ENCODE measurements around the gene PSMD3. TPM values are rescaled to one million over a fixed set of nuclear protein-coding genes. Genes with fewer than 3 reads are reported as not detected.

The PSMD3 gene
- total RNA-seq, 1 donor from 2014 or later = 132 TPM

DNA sequence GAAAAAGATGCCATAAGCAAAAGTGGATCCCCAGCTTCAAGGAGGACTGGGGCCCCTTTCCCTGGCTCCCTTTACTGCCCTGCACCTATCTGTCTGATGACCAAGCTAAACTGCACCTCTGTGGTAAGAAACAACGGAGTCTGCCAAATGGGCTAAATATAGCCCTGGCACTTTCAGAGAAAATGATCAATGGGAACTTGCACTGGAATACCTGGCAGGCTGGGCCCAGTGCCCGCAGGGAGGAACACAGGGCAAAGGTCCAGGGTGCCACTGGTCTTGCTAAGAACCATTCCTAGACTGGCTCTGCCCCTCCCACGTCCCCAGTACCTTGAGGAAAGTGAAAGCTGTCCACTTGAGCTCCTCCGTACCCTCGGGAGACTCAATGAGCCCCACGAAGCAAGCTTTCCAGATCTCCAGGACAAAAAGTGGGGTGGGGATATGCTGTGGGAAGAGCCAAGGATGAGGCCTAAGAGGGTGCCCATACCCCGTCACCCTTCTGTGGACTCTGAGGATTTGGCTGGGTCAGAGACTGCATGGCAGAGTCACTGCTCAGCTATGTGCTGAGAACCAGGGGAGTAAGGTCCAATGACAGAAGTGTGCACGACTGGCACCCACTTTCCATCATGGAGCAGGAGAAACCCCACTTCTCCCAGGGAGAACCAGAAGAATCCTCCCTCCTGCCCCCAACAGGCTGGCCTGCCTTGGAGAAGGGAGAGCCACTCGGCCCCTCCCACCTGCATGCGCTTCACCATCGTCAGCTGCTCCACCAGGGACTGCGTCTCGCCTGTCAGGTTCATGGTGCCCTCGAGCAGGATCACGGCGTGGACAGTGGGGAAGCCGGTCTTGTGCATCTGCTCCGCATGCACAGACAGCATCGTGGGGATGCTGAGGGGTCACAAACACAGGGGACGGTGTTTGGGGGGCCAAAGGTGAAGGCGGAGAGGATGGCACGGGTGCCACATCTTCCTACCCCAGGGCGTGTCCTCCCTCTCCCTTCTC, 52.0 kb downstream of the PSMD3 start:
- no peak for DNase-seq (ENCODE audit: low spot score)
- Mint-ChIP-seq H3K27me3 (ENCODE audit: unreplicated experiment) (peaks cover 10% of the 10 kb centered on the region), H3K4me3 (ENCODE audit: unreplicated experiment) (no peak overlapping the region), H3K4me1 (ENCODE audit: unreplicated experiment) (peaks cover 2% of the 10 kb centered on the region), H3K27ac (ENCODE audit: unreplicated experiment) (peak overlapping the region; percentile 82), H3K9me3 (ENCODE audit: unreplicated experiment) (no peaks in the 10 kb centered on the region), H3K36me3 (ENCODE audit: low read depth, unreplicated experiment) (peaks cover 30% of the 10 kb centered on the region)
- TF ChIP-seq, protein P1, sequence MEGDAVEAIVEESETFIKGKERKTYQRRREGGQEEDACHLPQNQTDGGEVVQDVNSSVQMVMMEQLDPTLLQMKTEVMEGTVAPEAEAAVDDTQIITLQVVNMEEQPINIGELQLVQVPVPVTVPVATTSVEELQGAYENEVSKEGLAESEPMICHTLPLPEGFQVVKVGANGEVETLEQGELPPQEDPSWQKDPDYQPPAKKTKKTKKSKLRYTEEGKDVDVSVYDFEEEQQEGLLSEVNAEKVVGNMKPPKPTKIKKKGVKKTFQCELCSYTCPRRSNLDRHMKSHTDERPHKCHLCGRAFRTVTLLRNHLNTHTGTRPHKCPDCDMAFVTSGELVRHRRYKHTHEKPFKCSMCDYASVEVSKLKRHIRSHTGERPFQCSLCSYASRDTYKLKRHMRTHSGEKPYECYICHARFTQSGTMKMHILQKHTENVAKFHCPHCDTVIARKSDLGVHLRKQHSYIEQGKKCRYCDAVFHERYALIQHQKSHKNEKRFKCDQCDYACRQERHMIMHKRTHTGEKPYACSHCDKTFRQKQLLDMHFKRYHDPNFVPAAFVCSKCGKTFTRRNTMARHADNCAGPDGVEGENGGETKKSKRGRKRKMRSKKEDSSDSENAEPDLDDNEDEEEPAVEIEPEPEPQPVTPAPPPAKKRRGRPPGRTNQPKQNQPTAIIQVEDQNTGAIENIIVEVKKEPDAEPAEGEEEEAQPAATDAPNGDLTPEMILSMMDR (IDR thresholded peaks at IDR 0.05; ENCODE audit: unreplicated experiment) = no peak

DNA sequence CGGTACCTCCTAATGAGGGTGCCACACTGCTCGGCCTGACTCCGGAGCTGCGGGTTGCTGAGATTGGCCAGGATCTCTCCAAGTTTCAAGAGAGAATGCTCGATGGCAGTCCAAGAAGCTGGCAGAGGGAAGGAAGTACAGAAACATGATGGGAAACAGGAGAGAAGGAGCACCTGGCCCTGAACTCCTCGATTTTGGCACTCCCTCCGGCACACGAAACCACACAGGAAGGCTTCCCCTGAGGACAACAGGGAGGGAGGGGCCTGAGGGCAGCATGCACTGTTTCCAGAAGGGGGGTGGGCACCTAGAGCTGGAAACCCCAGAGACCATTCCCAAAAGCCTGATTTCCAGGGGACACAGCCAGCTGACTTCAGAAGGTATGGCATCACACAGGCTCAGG, 52.7 kb downstream of the PSMD3 start:
- Mint-ChIP-seq H3K9me3 (ENCODE audit: unreplicated experiment) (no peaks in the 10 kb centered on the region), H3K27ac (ENCODE audit: unreplicated experiment) (no peak overlapping the region), H3K27me3 (ENCODE audit: unreplicated experiment) (peaks cover 10% of the 10 kb centered on the region), H3K4me1 (ENCODE audit: unreplicated experiment) (peaks cover 2% of the 10 kb centered on the region), H3K4me3 (ENCODE audit: unreplicated experiment) (no peak overlapping the region), H3K36me3 (ENCODE audit: low read depth, unreplicated experiment) (peaks cover 30% of the 10 kb centered on the region)
- TF ChIP-seq, protein P1 (IDR thresholded peaks at IDR 0.05; ENCODE audit: unreplicated experiment) = no peak
- DNase-seq (ENCODE audit: low spot score) = no peak

DNA sequence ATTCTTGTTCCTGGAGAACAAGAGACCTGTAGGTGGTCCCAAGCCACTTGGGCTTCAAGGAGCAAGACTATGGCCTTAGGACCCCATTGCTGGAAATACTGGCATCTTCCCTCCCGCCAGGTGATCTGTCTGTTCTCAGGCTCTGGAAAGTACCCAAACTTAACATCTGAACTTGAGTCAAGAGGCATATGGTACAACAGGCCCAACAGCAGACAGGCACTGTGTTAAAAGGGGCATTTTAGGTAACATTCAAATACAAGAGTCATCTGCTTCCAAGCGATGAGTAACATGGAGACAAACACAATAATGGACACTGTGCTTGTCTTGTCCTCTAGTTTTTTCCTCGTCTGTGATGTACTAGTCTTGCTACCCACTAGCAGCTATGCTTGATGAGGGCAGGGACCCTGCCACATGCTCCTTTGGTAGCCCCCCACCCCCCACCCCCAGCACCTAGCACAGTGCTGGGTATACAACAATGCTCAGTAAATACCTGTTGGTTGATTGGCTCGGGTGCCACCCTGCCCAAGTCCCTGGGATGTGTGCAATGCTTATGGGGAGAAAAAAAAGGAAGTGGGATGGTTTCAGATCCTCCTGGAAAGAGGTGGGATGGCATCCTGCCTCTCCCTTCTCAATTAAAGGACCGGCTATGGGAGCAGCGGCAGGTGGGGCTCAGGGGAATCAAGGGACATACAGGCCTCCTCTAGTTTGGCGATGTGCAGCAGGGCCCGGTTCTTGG, 54.0 kb downstream of the PSMD3 start:
- Mint-ChIP-seq H3K4me3 (ENCODE audit: unreplicated experiment) (no peak overlapping the region), H3K9me3 (ENCODE audit: unreplicated experiment) (no peaks in the 10 kb centered on the region), H3K27ac (ENCODE audit: unreplicated experiment) (no peak overlapping the region), H3K4me1 (ENCODE audit: unreplicated experiment) (peaks cover 7% of the 10 kb centered on the region), H3K36me3 (ENCODE audit: low read depth, unreplicated experiment) (peaks cover 18% of the 10 kb centered on the region), H3K27me3 (ENCODE audit: unreplicated experiment) (peaks cover 10% of the 10 kb centered on the region)
- TF ChIP-seq, protein P1 (IDR thresholded peaks at IDR 0.05; ENCODE audit: unreplicated experiment) = no peak
- DNase-seq (ENCODE audit: low spot score) = no peak

DNA sequence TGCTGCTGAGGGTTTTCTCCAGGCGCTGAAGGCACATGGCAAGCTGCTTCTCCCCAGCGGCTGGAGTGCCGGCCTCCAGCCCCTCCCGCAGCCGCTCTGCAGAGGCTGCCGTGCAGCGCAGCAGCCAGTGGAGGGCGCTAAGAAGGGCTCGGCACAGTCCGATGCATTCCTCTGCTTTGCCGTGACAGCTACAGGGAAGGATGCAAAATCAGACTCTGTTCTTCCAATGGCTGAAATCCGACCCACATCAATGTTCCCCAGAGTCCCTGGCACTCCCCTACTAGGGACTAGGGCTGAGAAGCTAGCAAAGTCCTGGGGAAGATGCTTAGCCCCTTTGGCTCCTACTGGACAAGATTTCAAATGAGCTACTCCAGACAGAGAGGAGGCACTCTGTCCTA, 54.6 kb downstream of the PSMD3 start:
- Mint-ChIP-seq H3K9me3 (ENCODE audit: unreplicated experiment) (no peaks in the 10 kb centered on the region), H3K36me3 (ENCODE audit: low read depth, unreplicated experiment) (peaks cover 15% of the 10 kb centered on the region), H3K4me3 (ENCODE audit: unreplicated experiment) (no peak overlapping the region), H3K27me3 (ENCODE audit: unreplicated experiment) (peaks cover 8% of the 10 kb centered on the region), H3K4me1 (ENCODE audit: unreplicated experiment) (peaks cover 7% of the 10 kb centered on the region), H3K27ac (ENCODE audit: unreplicated experiment) (no peak overlapping the region)
- TF ChIP-seq, protein P1 (IDR thresholded peaks at IDR 0.05; ENCODE audit: unreplicated experiment) = peak; percentile 60
- DNase-seq (ENCODE audit: low spot score) = peak; percentile 85

Measured in endothelial cell (in vitro differentiated cells).